GF-D8 (cell line): ENCODE results near the gene SLC9A3.
"Not testable (repeated sequence)": the region's sequence is repeated elsewhere in the genome, so short reads cannot be mapped to it uniquely, and the experiment has no call there.

Experiments
- DNase-seq: peaks from one replicate; lab custom pipeline; 2025; lab: John Stamatoyannopoulos, UW

The SLC9A3 gene

GRCh38 chr5:524234-524972, at the start of gene SLC9A3:
Gene SLC9A3, minus strand, starts transcription at chr5:524449.
- DNase-seq: no peak

- DNase-seq: no peak
Observed at GRCh38 chr5:573976-574375, 49.7 kb upstream of the SLC9A3 start.

- DNase-seq: no peak
Observed at GRCh38 chr5:573206-573605, 49.0 kb upstream of the SLC9A3 start.

GRCh38 chr5:572398-573019, 48.3 kb upstream of the SLC9A3 start:
- DNase-seq: no peak

GRCh38 chr5:571791-572190, 47.5 kb upstream of the SLC9A3 start:
- DNase-seq: no peak

- DNase-seq: no peak
Observed at GRCh38 chr5:570886-571285, 46.6 kb upstream of the SLC9A3 start.

- no peak for DNase-seq
Observed at GRCh38 chr5:570446-570845, 46.2 kb upstream of the SLC9A3 start.

GRCh38 chr5:569868-570361, 45.7 kb upstream of the SLC9A3 start:
- no peak for DNase-seq

- no peak for DNase-seq
Observed at GRCh38 chr5:569358-569867, 45.2 kb upstream of the SLC9A3 start.

GRCh38 chr5:568809-569208, 44.6 kb upstream of the SLC9A3 start:
- no peak for DNase-seq

GRCh38 chr5:568061-568781, 44.0 kb upstream of the SLC9A3 start:
- DNase-seq: no peak

GRCh38 chr5:567664-568060, 43.4 kb upstream of the SLC9A3 start:
- no peak for DNase-seq

GRCh38 chr5:566636-567309, 42.5 kb upstream of the SLC9A3 start:
- DNase-seq: no peak

- DNase-seq: no peak
Observed at GRCh38 chr5:565782-566440, 41.7 kb upstream of the SLC9A3 start.

GRCh38 chr5:561408-561807, 37.2 kb upstream of the SLC9A3 start:
- no peak for DNase-seq

- DNase-seq: no peak
Observed at GRCh38 chr5:560792-561166, 36.5 kb upstream of the SLC9A3 start.

GRCh38 chr5:558871-559503, 34.7 kb upstream of the SLC9A3 start:
- no peak for DNase-seq

- no peak for DNase-seq
Observed at GRCh38 chr5:558326-558725, 34.1 kb upstream of the SLC9A3 start.

- not testable (repeated sequence) for DNase-seq
Observed at GRCh38 chr5:557917-558316, 33.7 kb upstream of the SLC9A3 start.

GRCh38 chr5:556909-557441, 32.7 kb upstream of the SLC9A3 start:
- DNase-seq: no peak

- DNase-seq: no peak
Observed at GRCh38 chr5:555058-555623, 30.9 kb upstream of the SLC9A3 start.
